HG02623 (cell line): ENCODE results near the gene GARIN6.
A peak's percentile ranks its signal among the peaks of the same experiment; 100 is the strongest.
"Not testable (repeated sequence)": the region's sequence is repeated elsewhere in the genome, so short reads cannot be mapped to it uniquely, and the experiment has no call there.

Source experiments
- ATAC-seq: cut with Tn5 transposase; IDR thresholded peaks from one replicate; pipeline ENCODE4 v1.9.1; 2021; ENCODE audit warnings: moderate library complexity; ENCODE audit not compliant: unreplicated experiment

The GARIN6 gene

GRCh38 chr12:99647453-99647852 lies at the start of gene GARIN6:
Gene GARIN6 (plus strand): TSS chr12:99647753. CDS start chr12:99648175, 422 bp downstream.
- ATAC-seq, result no peak

DNA sequence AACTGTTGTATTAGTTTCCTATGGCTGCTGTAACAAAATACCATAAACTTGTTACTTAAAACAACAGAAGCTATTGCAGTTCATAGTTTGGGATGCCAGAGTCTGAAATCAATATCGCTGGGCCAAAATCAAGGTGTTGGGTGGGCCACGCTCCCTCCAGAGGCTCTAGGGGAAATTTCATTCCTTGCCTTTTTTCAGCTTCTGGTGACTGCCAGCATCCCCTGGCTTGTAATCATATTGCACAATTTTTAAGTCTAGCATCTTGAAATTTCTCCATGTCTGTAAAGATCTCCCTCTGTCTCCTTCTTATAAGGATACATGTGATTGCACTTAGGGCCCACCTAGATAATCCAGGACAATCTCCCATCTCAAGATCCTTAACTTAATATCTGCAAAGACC lies 48.8 kb upstream of the GARIN6 start:
- no peak for ATAC-seq

- peak; percentile 76 for ATAC-seq
Measured at GRCh38 chr12:99600388-99600787, 47.2 kb upstream of the GARIN6 start.

- ATAC-seq, result no peak
Measured at GRCh38 chr12:99609455-99610181, 37.9 kb upstream of the GARIN6 start.

DNA sequence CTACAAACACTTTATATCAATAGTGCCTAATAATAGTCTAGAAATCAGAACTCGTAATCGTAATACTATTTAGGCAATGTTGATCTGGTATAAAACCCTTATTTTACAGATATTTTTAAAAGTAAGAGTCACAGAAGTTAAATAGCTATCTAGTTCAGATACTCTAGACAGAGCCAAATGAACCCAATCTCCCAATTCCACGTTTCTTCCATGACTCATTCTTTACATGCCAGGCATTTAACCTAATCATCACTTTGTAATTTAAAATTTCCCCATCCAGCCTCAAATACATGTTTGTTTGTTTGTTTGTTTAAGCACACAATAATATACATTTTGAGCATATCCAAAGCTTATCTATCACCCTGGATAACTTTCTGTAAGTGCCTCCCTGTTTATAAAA lies 36.4 kb upstream of the GARIN6 start:
- ATAC-seq, result no peak

- ATAC-seq, result no peak
Measured at GRCh38 chr12:99611599-99611998, 36.0 kb upstream of the GARIN6 start.

- ATAC-seq, result no peak
Measured at GRCh38 chr12:99618657-99619056, 28.9 kb upstream of the GARIN6 start.

- ATAC-seq, result peak; percentile 96
Measured at GRCh38 chr12:99619389-99620158, 28.0 kb upstream of the GARIN6 start.

- no peak for ATAC-seq
Measured at GRCh38 chr12:99620159-99620479, 27.4 kb upstream of the GARIN6 start.

- ATAC-seq, result not testable (repeated sequence)
Measured at GRCh38 chr12:99624591-99624990, 23.0 kb upstream of the GARIN6 start.

DNA sequence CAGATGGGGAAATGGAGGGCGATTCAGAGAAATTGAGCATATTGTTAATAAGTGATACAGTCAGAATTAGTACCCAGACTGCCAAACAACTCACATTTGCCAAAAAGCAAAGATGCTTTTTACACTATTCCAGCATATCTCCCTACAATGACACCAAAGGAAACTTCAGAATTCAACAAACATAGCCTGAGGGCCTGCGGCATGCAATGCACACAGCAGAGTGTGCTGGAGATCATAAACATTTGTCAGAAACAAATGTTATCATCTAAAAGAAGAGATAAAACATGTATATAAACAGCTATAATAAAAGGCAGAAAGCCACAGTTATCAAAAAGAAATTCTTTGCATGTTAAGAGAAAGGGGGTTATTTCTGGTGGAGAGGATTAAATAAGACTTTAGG lies 20.1 kb upstream of the GARIN6 start:
- ATAC-seq, result no peak

GRCh38 chr12:99644629-99645028 lies 2.9 kb upstream of the GARIN6 start:
- ATAC-seq, result no peak

GRCh38 chr12:99648183-99648582 lies 630 bp downstream of the GARIN6 start:
- ATAC-seq, result no peak

GRCh38 chr12:99649551-99649950 lies 2.0 kb downstream of the GARIN6 start:
- no peak for ATAC-seq

DNA sequence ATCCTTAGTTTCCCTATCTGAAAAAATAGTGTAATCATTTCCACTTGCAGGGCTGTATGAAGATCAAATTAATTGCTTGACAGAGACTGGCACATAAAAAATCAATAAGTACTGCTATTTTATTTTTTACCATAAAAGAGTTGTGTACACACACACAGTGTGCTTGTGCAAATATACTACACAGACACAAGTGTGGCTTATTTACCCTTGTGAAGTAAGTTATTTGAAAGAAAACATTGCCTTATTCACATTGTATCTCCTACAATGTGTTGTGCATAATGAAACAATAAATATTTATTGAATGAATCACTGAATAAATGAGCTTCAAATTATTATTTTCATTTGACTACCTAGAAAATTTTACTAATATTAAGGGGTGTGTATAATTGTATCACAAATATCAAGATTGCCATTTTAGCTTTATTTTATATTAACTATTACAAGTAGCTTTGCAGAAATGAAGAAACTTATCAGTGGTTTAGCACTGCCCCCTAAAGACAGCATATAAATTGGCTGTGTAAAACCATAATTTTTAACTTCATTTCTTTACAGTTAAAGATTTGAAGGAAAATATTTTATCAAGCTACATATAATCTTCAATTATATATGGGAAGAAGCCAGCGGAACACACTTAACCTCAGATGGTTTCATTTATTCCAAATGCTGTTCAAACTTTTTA lies 11.3 kb downstream of the GARIN6 start:
- no peak for ATAC-seq

GRCh38 chr12:99670635-99671034 lies 23.1 kb downstream of the GARIN6 start:
- ATAC-seq, result no peak

- ATAC-seq, result no peak
Measured at GRCh38 chr12:99680276-99680675, 32.7 kb downstream of the GARIN6 start.

DNA sequence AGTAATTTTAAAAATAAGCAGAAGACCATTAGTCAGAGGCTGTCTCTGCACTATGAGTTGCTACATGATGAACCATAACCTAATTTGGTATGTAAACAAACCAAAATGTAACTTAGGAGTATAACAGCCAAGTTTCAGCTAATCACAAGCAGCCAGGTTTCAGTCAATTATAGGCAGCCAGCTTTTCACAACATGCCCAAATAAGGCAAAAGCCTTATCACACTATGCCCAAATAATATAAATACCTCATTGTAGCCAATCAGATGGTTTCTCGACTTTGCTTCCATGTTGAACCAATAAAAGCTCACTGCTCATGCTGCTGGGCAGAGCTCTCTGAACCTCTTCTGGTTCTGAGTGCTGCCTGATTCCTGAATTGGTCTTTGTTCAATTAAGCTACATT lies 38.6 kb downstream of the GARIN6 start:
- no peak for ATAC-seq

GRCh38 chr12:99695050-99695449 lies 47.5 kb downstream of the GARIN6 start:
- no peak for ATAC-seq
